IMR-90 (cell line): Measurements from ENCODE around the gene PAFAH1B1. TPM values are rescaled to one million over a fixed set of nuclear protein-coding genes. Genes with fewer than 3 reads are reported as not detected.

Experiments used
- ATAC-seq: fragments of 200-7000 bp; cut with Tn5 transposase; 2 replicates; pipeline ENCODE4 v1.9.1; 2020; ENCODE audit warnings: low read depth, mild to moderate bottlenecking, moderate library complexity
- BruUV-seq: library from RNA; stranded (reverse); fragments of 400-500 nt; replicated peaks from 2 replicates; lab custom pipeline; 2021; lab: Mats Ljungman, UMichigan
- CTCF ChIA-PET: fragments of 300-600 bp; formaldehyde crosslinking; extraction: SDS; loops from one replicate; lab custom pipeline; 2021; ENCODE audit warnings: antibody characterized with exemption; lab: Yijun Ruan, JAX
- POLR2A ChIA-PET: fragments of 300-600 bp; sonication (Branson Sonifier 250); formaldehyde crosslinking; loops from one replicate; lab custom pipeline; 2022; ENCODE audit warnings: antibody characterized with exemption; ENCODE audit not compliant: unreplicated experiment; lab: Charles Lee
- DNase-seq: peaks from one replicate; pipeline ENCODE4 v3.0.0; 2013
- H2AFZ ChIP-seq: replicated peaks from 2 replicates; pipeline ENCODE3; 2013; ENCODE audit warnings: low read length, mild to moderate bottlenecking; ENCODE audit not compliant: poor library complexity
- H2AK5ac ChIP-seq: 2 replicates; pipeline ENCODE4 v1.6.1; 2013; ENCODE audit warnings: low read depth, low read length, inconsistent platforms
- H2AK9ac ChIP-seq: replicated peaks from 2 replicates; pipeline ENCODE3; 2013; ENCODE audit warnings: mild to moderate bottlenecking, low read depth, low read length, moderate library complexity; ENCODE audit not compliant: poor library complexity
- H2BK120ac ChIP-seq: 2 replicates; pipeline ENCODE4 v1.6.1; 2013; ENCODE audit warnings: low read depth, low read length, inconsistent platforms
- H2BK15ac ChIP-seq: 3 replicates; pipeline ENCODE4 v1.6.1; 2013; ENCODE audit warnings: low read depth, low read length, inconsistent platforms
- H2BK20ac ChIP-seq: 2 replicates; pipeline ENCODE4 v1.6.1; 2013; ENCODE audit warnings: low read depth, mild to moderate bottlenecking, inconsistent platforms, low read length, moderate library complexity
- H2BK5ac ChIP-seq: 2 replicates; pipeline ENCODE4 v1.6.1; 2013; ENCODE audit warnings: mild to moderate bottlenecking, low read depth, low read length, inconsistent platforms; ENCODE audit not compliant: poor library complexity, severe bottlenecking
- H3K14ac ChIP-seq: replicated peaks from 2 replicates; pipeline ENCODE4 v1.6.1; 2013; ENCODE audit warnings: low read depth, low read length, inconsistent platforms
- H3K18ac ChIP-seq: 2 replicates; pipeline ENCODE4 v1.6.1; 2013; ENCODE audit warnings: low read depth, low read length, control low read depth
- H3K23ac ChIP-seq: 2 replicates; pipeline ENCODE4 v1.6.1; 2013; ENCODE audit warnings: low read depth, low read length, inconsistent platforms
- H3K27ac ChIP-seq: 2 replicates; pipeline ENCODE4 v1.5.1; 2013; ENCODE audit warnings: mild to moderate bottlenecking, control low read depth, low read length; ENCODE audit not compliant: insufficient read depth
- H3K27me3 ChIP-seq: 2 replicates; pipeline ENCODE4 v1.6.1; 2013; ENCODE audit warnings: low read length; ENCODE audit not compliant: control insufficient read depth, insufficient read depth
- H3K36me3 ChIP-seq: 2 replicates; pipeline ENCODE4 v1.6.1; 2013; ENCODE audit warnings: low read length, mixed read lengths; ENCODE audit not compliant: control insufficient read depth, insufficient read depth
- H3K4ac ChIP-seq: 2 replicates; pipeline ENCODE4 v1.6.1; 2013; ENCODE audit warnings: low read depth, low read length, inconsistent platforms
- H3K4me1 ChIP-seq: 2 replicates; pipeline ENCODE4 v1.6.1; 2013; ENCODE audit warnings: low read length, mixed read lengths; ENCODE audit not compliant: control insufficient read depth, insufficient read depth
- H3K4me2 ChIP-seq: 2 replicates; pipeline ENCODE4 v1.6.1; 2013; ENCODE audit warnings: low read depth, mild to moderate bottlenecking, control low read depth, low read length, moderate library complexity
- H3K4me3 ChIP-seq: 2 replicates; pipeline ENCODE4 v1.5.1; 2013; ENCODE audit warnings: low read depth, mild to moderate bottlenecking, control low read depth, low read length, moderate library complexity; ENCODE audit not compliant: insufficient read depth
- H3K56ac ChIP-seq: 2 replicates; pipeline ENCODE4 v1.6.1; 2013; ENCODE audit warnings: low read length, inconsistent platforms; ENCODE audit not compliant: insufficient read depth; ENCODE audit errors: extremely low read depth
- H3K79me1 ChIP-seq, 2 experiments: 2 replicates each; pipeline ENCODE4 v1.6.1; 2013; ENCODE audit warnings: low read length in 2 of 2, inconsistent platforms in 1 of 2, low read depth in 1 of 2
- H3K9ac ChIP-seq: 2 replicates; pipeline ENCODE4 v1.6.1; 2013; ENCODE audit warnings: low read depth, low read length, control low read depth
- H3K9me1 ChIP-seq: 2 replicates; pipeline ENCODE4 v1.6.1; 2013; ENCODE audit warnings: low read length, inconsistent platforms; ENCODE audit not compliant: insufficient read depth
- H3K9me3 ChIP-seq: 2 replicates; pipeline ENCODE4 v1.6.1; 2013; ENCODE audit warnings: low read length; ENCODE audit not compliant: control insufficient read depth, insufficient read depth
- H4K20me1 ChIP-seq: 2 replicates; pipeline ENCODE4 v1.6.1; 2013; ENCODE audit warnings: low read length, inconsistent platforms; ENCODE audit not compliant: insufficient read depth
- H4K5ac ChIP-seq: 2 replicates; pipeline ENCODE4 v1.6.1; 2013; ENCODE audit warnings: mild to moderate bottlenecking, low read depth, low read length, control low read depth
- H4K8ac ChIP-seq, 2 experiments: 2 replicates each; pipeline ENCODE4 v1.6.1; 2013; ENCODE audit warnings: low read depth in 2 of 2, low read length in 2 of 2, control low read depth in 1 of 2, inconsistent platforms in 1 of 2
- H4K91ac ChIP-seq: 2 replicates; pipeline ENCODE4 v1.6.1; 2013; ENCODE audit warnings: low read depth, low read length, inconsistent platforms; ENCODE audit not compliant: insufficient read depth
- CEBPB ChIP-seq: IDR thresholded peaks from 2 replicates; pipeline ENCODE4 v1.6.1; 2012; ENCODE audit warnings: low read depth, low read length, improper control_type of control experiment
- CHD1 ChIP-seq: IDR thresholded peaks from 2 replicates; pipeline ENCODE4 v1.6.1; 2012; ENCODE audit warnings: low read depth, low read length, improper control_type of control experiment
- FOS ChIP-seq: fragments of 150-350 bp; IDR thresholded peaks from 2 replicates; pipeline ENCODE4 v1.6.1; 2016; ENCODE audit warnings: low read depth, low read length
- MAFK ChIP-seq: IDR thresholded peaks from 2 replicates; pipeline ENCODE4 v1.6.1; 2012; ENCODE audit warnings: low read depth, low read length, improper control_type of control experiment
- MAZ ChIP-seq: IDR thresholded peaks from 2 replicates; pipeline ENCODE4 v1.6.1; 2012; ENCODE audit warnings: low read depth, mild to moderate bottlenecking, low read length, improper control_type of control experiment, moderate library complexity, borderline replicate concordance
- NFE2L2 ChIP-seq: fragments of 150-350 bp; IDR thresholded peaks from 2 replicates; pipeline ENCODE4 v1.6.1; 2016; ENCODE audit warnings: low read depth, mild to moderate bottlenecking, low read length
- RAD21 ChIP-seq: IDR thresholded peaks from 2 replicates; pipeline ENCODE4 v1.6.1; 2012; ENCODE audit warnings: low read length, improper control_type of control experiment
- RCOR1 ChIP-seq: IDR thresholded peaks from 2 replicates; pipeline ENCODE4 v1.6.1; 2012; ENCODE audit warnings: mild to moderate bottlenecking, low read length, improper control_type of control experiment; ENCODE audit not compliant: insufficient replicate concordance
- RFX5 ChIP-seq: IDR thresholded peaks from 2 replicates; pipeline ENCODE4 v1.8.0; 2012; ENCODE audit warnings: low read depth, mild to moderate bottlenecking, low read length, moderate library complexity
- SMC3 ChIP-seq: fragments of 150-350 bp; IDR thresholded peaks from 2 replicates; pipeline ENCODE4 v1.6.1; 2016; ENCODE audit warnings: low read depth, mild to moderate bottlenecking, antibody characterized with exemption, low read length, moderate library complexity
- WGBS, 2 experiments: methylation state at CpG; one replicate each; pipeline versions ENCODE4 v1.1.5 to v1.1.7; 2013; ENCODE audit warnings: missing lambda C conversion rate in 2 of 2; ENCODE audit not compliant: insufficient read length in 1 of 2; ENCODE audit errors: extremely low coverage in 2 of 2; 5-methylcytosine and 5-hydroxymethylcytosine counted together
- dilution Hi-C: fragments of 300-500 bp; cut with HindIII; formaldehyde crosslinking; loops from one replicate; pipeline ENCODE4 v1.14.3; 2018; ENCODE audit warnings: low sequenced_read_pairs; ENCODE audit not compliant: unreplicated experiment
- in situ Hi-C: fragments of 300-500 bp; cut with MboI; formaldehyde crosslinking; loops from 3 replicates; pipeline ENCODE4 v1.14.3; 2019; ENCODE audit warnings: low sequenced_read_pairs, inconsistent platforms, mixed read lengths
- intact Hi-C: fragments of 100-400 bp; cut with micrococcal nuclease; formaldehyde crosslinking; loops from 2 replicates; pipeline ENCODE4 v1.10.0; 2022
- polyA plus RNA-seq, 3 experiments: library from polyadenylated mRNA; depleted of rRNA; stranded (reverse); fragments of >200 nt; gene quantifications; 2 replicates each; pipeline ENCODE4 v1.2.3, GENCODE V29; 2012; ENCODE audit warnings: low replicate concordance in 1 of 3
- total RNA-seq: library from RNA; depleted of rRNA; stranded (reverse); fragments of >200 nt; gene quantifications from 2 replicates; pipeline ENCODE4 v1.2.3, GENCODE V29; 2012
- TF ChIP-seq, protein P1 (sequence below): fragments of 150-350 bp; IDR thresholded peaks from 2 replicates; pipeline ENCODE4 v1.6.1; 2017; ENCODE audit warnings: mild to moderate bottlenecking, antibody characterized with exemption, low read length, low read depth
- TF ChIP-seq, protein P2 (sequence below): fragments of 150-350 bp; IDR thresholded peaks from 2 replicates; pipeline ENCODE4 v1.6.1; 2016; ENCODE audit warnings: low read depth, mild to moderate bottlenecking, low read length, moderate library complexity, borderline replicate concordance

The PAFAH1B1 gene
- total and polyA plus RNA-seq, 2 of the 4 experiments (the other 2 are of a cell fraction) = 64.5 to 127 TPM

- no peak for TF ChIP-seq NFE2L2
- TF ChIP-seq, protein P1, sequence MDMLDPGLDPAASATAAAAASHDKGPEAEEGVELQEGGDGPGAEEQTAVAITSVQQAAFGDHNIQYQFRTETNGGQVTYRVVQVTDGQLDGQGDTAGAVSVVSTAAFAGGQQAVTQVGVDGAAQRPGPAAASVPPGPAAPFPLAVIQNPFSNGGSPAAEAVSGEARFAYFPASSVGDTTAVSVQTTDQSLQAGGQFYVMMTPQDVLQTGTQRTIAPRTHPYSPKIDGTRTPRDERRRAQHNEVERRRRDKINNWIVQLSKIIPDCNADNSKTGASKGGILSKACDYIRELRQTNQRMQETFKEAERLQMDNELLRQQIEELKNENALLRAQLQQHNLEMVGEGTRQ = no peak
- TF ChIP-seq FOS = no peak
These were observed 99.3 kb downstream of the PAFAH1B1 start (continued) for GRCh38 chr17:2692781-2693135.

- DNase-seq = no peak
- Histone ChIP-seq H3K14ac (no peak overlapping the region), H2BK15ac (no peak overlapping the region), H2AK5ac (no peak overlapping the region), H3K9me1 (0 out of 2 replicates have a peak, but pooled peaks cover 2% of the 10 kb centered on the region), H3K18ac (no peak overlapping the region), H4K5ac (no peak overlapping the region), H4K8ac (no peak overlapping the region), H2BK20ac (no peak overlapping the region), H4K20me1 (peaks cover 5% of the 10 kb centered on the region; the same call in 1 of the 2 replicates), H3K27me3 (no peaks in the 10 kb centered on the region), H3K4me3 (no peak overlapping the region), H2AFZ (no peak overlapping the region), H3K9me3 (no peaks in the 10 kb centered on the region), H2BK120ac (no peak overlapping the region), H3K27ac (no peak overlapping the region), H2BK5ac (no peak overlapping the region), H3K4me1 (no peaks in the 10 kb centered on the region), H3K4me2 (no peak overlapping the region), H3K23ac (no peak overlapping the region), H3K9ac (no peak overlapping the region), H3K4ac (no peak overlapping the region), H3K36me3 (peaks cover 45% of the 10 kb centered on the region), H2AK9ac (no peak overlapping the region), H3K56ac (no peak overlapping the region), H4K91ac (no peak overlapping the region), H3K79me1 (peaks cover 0 to 9% of the 10 kb centered on the region in 2 experiments; a peak in 2 of 4 replicates)
- ATAC-seq = no peak
- dilution Hi-C loops (no loop called here), in situ Hi-C loops (no loop called here), intact Hi-C loops (no loop called here)
- ChIA-PET CTCF (no interaction called here), POLR2A (no interaction called here)
- 82% methylated on average over 9 of the region's 37 CpGs; no CpG with 5 or more reads in 1 of the 2 experiments for WGBS, 2 experiments
- no TSS peak for BruUV-seq
- TF ChIP-seq, protein P2, sequence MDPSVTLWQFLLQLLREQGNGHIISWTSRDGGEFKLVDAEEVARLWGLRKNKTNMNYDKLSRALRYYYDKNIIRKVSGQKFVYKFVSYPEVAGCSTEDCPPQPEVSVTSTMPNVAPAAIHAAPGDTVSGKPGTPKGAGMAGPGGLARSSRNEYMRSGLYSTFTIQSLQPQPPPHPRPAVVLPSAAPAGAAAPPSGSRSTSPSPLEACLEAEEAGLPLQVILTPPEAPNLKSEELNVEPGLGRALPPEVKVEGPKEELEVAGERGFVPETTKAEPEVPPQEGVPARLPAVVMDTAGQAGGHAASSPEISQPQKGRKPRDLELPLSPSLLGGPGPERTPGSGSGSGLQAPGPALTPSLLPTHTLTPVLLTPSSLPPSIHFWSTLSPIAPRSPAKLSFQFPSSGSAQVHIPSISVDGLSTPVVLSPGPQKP = no peak
- no peak for TF ChIP-seq MAFK
- TF ChIP-seq RAD21 = no peak
- TF ChIP-seq SMC3 = no peak
- TF ChIP-seq RCOR1 = no peak
- TF ChIP-seq CEBPB = no peak
- no peak for TF ChIP-seq CHD1
- TF ChIP-seq NFE2L2 = no peak
- no peak for TF ChIP-seq MAZ
- TF ChIP-seq, protein P1 = no peak
- no peak for TF ChIP-seq RFX5
These were observed 100.3 kb downstream of the PAFAH1B1 start for GRCh38 chr17:2693561-2694380.
